Measurements from ENCODE around the gene KCTD7.
A peak's percentile ranks its signal among the peaks of the same experiment; 100 is the strongest.
"Not testable (repeated sequence)": the region's sequence is repeated elsewhere in the genome, so short reads cannot be mapped to it uniquely, and the experiment has no call there.

Gene KCTD7

DNA sequence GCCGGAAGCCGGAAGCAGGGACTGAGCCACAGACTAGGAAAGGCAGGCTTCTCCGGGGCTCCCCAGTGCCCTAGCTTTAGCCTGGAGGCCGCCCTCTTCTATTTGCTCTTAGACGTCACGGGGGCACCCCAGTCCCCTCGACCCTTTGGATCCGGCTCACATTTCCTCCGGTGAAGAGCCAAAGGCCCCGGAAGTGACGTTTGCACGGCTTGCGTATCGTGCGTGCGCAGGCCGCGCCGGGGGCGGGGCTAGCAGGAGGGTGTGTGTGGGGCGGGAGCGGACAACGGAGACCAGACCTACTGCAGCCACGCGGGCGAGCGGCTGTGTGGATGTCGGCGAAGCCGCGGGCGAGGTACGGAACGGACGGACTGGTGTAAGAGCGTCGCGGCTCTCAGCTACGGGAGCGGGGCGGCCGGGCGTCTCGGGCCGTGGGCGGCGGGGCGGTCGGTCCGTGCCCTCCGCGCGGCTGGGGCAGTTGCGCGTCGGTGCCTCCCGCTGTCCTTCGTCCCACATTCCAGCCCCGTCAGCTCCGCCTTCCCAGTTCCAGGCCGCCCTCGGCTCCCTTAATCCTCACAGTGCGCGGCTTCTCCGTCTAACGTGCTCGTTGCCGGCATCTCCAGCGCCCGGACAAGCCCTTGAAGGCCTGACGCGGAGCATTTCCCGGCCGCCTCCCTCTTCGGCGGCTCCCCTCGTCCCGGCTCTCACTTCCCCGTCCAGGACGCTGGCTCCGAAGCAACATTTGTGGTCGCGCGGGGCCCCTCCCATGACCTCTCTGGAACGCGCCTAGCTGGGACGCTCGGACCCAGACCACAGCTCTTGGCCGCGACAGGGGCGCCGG is 25.8 kb downstream of the KCTD7 start:
- peak; percentile 83 for DNase-seq

- not testable (repeated sequence) for DNase-seq
Observed at GRCh38 chr7:66655113-66655806, 26.6 kb downstream of the KCTD7 start.

DNA sequence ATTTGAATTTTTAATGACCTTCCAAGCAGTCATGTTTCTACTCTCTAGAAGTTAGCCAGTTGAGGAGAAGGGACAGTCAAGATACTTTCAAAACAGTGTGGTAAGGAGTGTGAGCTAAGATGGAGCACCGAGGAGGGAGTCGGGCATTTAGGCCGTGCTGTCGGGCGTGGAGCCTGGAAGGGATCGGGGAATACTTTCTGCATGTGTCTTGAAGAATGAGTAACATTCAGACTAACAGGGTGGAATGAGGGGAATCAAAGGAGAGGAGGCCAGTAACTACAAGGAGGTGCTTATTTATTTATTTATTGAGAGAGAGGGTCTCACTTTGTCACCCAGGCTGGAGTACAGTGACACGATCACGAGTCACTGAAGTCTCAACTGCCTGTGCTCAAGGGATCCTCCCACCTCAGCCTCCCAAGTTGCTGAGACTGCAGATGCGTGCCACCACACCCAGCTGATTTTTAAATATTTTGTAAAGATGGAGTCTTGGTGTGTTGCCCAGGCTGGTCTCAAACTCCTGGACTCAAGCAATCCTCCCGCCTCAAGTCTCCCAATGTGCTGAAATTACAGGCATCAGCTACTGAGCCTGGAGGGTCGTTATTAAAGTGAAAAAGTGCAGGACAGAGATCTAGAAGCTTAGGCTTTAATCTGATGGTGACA is 27.3 kb downstream of the KCTD7 start:
- DNase-seq = not testable (repeated sequence)

DNA sequence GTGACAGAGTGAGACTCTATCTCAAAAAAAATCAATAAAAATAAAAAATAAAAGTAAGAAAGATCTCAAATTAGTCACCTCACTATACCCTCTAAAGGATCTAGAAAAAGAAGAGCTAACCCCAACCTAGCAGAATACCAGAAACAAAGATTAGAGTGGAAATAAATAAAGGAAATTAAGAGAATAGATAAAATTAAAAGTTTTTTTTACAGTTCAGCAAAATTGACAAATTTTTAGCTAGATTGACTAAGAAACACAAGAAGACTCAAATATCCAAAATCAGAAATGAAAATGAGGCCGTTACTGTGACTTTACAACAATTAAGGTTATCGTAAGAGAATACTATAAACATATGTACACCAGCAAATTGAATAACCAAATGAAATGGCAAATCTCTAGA is 29.1 kb downstream of the KCTD7 start:
- no peak for DNase-seq

DNA sequence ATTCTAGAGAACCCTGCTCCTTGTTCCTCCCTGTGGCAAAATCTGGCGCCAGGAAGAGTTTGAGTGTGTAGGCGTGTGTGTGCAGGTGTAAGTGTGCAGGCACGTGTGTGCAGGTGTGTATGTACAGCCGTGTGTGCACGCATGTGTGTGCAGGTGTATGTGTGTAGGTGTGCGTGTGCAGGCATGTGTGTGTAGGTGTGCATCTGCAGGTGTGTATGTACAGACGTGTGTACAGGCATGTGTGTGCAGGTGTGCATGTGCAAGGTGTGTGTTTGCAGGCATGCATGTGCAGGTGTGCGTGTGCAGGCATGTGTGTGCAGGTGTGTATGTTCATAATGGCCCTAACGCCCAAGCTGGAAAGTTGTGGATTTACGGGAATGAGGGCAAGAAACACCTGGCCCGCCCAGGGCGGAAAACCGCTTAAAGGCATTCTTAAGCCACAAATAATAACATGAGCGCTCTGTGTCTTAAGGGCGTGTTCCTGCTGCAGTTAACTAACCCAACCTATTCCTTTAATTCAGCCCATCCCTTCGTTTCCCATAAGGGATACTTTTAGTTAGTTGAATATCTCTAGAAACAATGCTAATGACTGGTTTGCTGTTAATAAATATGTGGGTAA is 34.1 kb downstream of the KCTD7 start:
- DNase-seq = no peak

- DNase-seq = no peak
Observed at GRCh38 chr7:66664590-66665293, 36.1 kb downstream of the KCTD7 start.

GRCh38 chr7:66666313-66666952 is 37.8 kb downstream of the KCTD7 start:
- DNase-seq = no peak

DNA sequence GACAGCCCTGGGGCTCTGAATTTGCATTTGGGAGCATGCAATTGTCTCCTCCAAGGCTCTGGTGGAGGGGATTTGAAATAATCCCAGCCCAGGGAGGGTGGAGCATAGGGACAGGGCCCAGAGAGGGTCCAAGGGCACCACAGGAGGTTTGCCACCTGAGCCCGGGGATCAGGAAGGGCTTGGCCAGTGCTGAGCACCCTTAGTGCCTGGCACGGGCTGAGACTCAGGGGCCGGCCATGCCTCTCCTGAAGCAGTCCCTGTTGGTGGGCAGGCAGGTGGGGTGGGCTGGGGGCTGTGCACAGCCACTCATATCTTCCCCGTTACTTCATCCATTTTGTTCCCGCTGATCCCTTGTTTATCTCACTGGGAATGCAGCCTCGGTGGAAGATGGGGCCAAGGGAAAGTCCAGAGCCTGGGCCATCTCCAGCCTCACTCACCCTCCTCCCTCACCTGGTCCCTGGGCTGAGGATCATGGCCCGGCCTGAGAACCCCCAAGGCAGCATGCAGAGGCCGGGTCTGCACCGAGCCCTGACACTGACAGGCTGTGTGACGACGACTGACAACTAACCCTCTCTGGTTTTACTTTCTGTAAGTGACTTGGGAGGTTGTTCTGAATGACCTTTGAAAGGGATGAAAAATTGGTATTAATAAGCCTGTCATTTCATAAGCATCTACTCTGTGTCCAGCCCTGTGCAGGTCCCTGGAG is 38.5 kb downstream of the KCTD7 start:
- no peak for DNase-seq

DNA sequence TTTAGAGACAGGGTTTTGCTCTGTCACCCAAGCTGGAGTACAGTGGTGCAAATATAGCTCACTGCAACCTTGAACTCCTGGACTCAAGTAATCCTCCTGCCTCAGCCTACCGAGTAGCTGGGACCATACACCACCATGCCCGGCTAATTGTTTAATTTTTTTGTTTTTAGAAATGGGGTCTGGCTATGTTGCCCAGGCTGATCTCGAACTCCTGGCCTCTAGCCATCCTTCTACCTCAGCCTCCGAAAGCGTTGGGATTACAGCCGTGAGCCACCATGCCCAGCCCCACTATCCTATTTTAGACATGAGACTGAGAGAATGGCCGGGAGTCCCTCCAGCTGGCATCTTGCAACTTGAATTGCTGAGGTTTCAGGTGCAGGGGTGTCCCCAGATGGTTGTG is 39.4 kb downstream of the KCTD7 start:
- no peak for DNase-seq

DNA sequence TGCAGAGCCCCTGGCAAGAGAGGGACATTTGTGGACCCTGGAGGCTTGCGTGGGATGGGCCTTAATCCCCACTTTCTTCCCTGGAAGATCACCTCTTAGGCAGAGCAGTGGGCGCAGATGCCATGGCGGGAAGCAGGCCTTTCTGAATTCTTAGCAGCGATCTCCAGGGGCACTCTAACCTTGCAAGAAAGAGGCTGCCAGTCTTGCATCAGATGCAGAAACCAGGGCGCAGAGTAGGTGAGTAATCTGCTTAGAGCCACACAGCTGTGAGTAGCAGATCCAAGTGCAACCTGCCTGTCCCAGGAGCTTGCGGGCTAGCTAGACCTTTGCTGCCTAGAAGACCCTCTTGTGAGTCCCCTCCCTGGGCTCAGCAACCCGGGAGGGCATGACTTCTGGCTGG is 40.0 kb downstream of the KCTD7 start:
- DNase-seq = no peak

DNA sequence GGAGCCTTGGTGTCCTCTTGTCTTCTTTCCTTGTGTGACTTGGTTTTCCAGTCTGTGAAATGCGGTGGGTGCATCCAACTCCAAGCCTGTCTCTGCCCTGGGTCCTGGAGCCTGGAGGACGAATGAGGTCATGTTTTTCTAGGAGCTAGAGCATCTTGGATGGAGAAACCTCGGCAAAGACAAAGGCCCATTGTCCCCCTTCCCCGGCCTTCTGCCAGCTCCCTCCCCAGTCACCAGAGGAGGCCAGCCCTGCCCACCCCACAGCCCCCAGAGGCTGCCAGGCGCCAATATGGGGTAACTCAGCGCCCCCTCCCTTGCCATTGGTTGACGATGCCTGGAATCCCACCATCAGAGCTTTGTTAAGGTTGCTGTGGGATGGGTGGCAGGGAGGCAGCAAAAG is 40.4 kb downstream of the KCTD7 start:
- DNase-seq = no peak

GRCh38 chr7:66669496-66669895 is 40.8 kb downstream of the KCTD7 start:
- no peak for DNase-seq

- no peak for DNase-seq
Observed at GRCh38 chr7:66671034-66671433, 42.4 kb downstream of the KCTD7 start.

DNA sequence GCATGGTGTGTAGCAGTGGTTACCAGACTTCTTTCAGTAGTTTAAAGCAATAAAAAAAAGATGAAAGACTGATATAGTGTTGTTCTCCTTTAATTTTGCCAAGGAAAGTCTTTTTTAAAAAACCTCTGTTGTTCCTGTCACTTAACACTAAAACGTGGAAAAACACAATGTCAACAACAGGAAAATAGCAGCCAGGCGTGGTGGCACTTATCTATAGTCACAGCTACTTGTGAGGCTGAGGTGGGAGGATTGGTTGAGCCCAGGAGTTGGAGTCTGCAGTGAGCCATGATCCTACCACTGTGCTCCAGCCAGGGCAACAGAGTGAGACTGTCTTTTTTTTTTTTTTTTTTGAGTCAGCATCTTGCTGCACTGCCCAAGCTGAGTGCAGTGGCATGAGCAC is 42.8 kb downstream of the KCTD7 start:
- DNase-seq = not testable (repeated sequence)

DNA sequence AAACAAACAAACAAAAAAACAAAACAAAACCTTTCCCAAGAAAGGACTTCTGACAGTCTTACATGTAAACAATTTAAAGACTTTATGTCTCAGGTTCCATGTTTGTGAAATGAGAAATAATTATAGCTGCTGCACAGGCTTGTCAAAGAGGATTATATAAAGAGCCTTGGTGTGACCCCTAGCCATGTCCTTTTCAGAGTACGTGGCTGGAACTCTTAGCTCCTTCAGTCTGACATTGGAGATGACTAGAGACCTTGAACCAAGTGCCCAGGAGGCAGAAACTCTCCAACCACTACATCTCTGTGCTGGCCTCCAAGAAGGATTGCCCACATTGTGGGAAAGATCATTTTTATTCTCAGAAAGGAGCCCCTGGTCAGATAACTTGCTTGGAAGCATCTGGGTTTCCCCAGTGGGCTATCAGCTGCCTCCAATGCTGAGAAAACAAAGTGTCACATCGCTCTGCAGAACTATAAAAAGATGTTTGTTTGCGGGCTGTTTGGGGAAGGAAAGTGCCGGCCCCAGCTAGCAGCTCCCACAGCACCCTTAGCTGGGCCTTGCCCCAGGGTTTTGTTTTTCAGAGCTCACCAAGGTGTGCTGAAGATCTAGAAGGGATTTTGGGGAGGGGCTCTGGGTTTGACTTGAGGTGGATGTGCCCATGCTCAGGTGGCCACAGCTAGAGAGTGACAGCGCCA is 43.9 kb downstream of the KCTD7 start:
- DNase-seq = not testable (repeated sequence)

DNA sequence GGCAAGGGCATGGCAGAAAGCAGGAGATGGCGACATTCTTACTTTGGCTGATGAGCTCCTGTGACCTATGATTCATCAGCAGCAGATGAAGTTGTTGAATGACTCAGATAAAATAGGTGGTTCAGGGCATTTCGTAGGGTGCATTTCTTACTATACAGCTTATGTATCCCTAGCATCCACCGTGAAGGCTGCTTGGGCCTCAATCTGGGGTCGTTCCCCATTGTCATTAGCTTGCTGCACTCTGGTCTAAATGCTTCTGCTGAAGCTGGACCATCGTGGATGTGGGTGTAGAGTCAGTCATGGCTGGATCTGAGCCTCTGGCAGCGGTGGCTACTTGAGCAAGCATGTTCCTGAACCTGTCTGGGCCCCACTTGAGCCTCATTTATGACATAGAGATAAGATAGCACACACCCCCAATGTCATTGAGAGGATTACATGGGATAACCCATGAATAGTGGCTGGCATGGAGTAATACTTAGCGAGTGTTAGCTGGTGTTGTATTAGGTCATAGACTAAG is 44.5 kb downstream of the KCTD7 start:
- DNase-seq = not testable (repeated sequence)

DNA sequence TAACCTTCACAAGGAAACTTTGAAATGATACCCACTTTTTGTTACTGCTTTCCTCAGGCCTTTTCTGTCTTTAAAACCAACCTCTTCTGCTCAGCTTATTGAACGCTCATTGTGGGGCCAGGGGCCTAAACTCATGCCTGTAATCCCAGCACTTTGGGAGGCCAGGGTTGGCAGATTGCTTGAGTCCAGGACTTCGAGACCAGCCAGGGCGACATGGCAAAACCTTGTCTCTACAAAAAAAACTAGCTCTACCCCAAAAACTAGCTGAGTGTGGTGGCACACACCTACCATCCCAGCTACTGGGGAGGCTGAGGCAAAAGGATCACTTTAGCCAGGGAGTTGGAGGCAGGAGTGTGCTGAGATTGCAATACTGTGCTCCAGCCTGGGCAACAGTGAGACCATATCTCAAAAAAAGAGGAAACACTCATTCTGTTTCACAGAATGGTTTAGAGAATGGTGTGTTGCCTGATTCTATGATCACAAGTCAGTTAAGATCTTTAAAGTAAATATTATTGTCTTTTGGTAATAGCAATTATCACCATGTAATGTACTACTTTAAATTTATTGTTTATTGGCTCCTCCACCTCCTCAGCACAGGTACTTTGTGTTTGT is 51.1 kb downstream of the KCTD7 start:
- DNase-seq = no peak

GRCh38 chr7:66681491-66682349 is 53.0 kb downstream of the KCTD7 start:
- DNase-seq = peak; percentile 73
